HG03342 (cell line): ENCODE measurements around the gene MCF2L.
"Not testable (repeated sequence)": the region's sequence is repeated elsewhere in the genome, so short reads cannot be mapped to it uniquely, and the experiment has no call there.

Experiments
- ATAC-seq: cut with Tn5 transposase; IDR thresholded peaks from one replicate; pipeline ENCODE4 v1.9.1; 2021; ENCODE audit warnings: mild to moderate bottlenecking, moderate library complexity; ENCODE audit not compliant: unreplicated experiment

MCF2L gene

DNA sequence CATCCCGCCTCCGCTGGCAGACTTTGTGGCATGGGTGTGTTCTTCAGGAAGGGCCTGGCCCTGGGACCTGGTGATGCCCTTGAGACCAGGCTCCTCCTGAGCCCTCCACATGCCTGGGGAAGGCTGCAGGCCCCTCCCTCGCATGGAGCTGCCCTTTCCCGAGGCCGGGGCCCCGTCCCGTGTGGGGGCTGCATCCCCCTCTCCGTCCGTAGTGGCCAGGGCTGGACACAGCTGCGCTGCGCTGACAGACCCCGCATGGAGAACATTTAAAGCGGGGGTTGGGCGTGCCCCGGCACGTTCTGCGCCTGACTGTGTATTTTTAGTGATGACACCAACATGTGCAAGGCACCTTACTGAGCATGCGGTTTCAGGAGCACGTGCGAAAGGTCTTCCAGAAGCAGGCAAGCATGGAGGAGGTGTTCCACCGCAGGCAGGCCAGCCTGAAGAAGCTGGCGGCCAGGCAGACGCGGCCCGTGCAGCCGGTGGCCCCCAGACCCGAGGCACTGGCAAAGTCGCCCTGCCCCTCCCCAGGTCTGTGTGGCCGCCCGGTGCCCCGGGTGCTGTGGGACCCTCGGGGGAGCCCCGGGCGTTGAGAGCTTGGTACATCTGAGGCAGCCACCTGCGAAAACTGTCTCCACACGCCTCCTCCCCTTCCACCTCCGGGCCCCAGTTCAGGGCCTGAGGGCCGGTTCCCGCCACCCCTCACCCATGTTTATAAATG lies 107.8 kb downstream of the MCF2L start:
- ATAC-seq: no peak

DNA sequence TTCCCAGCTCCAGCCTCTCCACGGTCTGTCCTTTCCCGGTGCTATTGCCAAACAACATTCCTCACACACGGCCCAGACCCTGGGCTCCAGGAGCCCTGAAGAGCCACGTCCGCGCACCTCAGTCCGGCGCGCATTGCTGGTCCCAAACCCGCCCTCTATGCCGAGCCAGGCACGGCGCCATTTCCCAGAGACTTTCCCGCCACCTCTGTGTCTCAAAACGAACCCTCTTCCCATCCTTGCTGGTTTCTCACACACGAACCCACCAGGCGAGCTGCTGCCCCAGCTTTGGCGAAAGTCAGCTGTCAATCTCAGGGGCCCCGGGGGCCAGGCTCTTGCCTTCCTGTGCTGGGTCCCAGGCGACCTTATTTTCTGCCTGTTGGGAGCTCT lies 108.5 kb downstream of the MCF2L start:
- no peak for ATAC-seq

DNA sequence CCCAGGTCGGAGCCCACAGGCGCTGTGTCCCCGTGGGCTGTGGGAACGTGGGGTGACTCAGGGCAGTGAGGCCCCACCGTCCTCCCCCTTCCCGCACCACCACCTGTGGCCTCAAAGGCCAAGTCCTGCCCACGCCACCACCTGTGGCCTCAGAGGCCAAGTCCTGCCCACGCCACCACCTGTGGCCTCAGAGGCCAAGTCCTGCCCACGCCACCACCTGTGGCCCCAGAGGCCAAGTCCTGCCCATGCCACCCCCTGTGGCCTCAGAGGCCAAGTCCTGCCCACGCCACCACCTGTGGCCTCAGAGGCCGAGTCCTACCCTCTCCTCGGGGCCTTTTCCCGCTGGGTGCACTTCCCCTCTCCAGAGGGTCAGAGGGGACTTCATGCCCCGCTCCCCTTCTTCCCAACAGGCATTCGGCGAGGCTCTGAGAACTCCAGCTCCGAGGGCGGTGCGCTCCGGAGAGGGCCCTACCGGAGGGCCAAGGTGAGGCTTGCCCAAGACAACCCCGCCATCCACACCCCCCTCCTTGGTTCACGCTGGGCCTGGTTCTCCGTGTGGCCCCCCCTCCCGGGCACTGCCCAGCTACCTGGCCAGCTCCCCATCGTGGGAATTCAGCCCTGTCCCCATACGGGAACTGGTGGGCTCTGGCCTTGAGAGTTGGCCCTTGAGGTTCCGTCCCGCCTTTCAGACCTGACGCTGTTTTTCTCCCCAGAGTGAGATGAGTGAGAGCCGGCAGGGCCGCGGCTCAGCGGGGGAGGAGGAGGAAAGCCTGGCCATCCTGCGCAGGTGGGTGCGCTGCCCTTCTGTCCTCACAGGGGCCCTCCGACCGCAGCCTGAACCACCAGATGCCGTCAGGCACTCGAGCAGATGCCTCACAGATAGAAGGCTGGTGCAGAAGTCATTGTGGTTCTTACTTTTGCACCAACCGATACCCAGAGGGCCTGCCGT lies 109.2 kb downstream of the MCF2L start:
- ATAC-seq: no peak

DNA sequence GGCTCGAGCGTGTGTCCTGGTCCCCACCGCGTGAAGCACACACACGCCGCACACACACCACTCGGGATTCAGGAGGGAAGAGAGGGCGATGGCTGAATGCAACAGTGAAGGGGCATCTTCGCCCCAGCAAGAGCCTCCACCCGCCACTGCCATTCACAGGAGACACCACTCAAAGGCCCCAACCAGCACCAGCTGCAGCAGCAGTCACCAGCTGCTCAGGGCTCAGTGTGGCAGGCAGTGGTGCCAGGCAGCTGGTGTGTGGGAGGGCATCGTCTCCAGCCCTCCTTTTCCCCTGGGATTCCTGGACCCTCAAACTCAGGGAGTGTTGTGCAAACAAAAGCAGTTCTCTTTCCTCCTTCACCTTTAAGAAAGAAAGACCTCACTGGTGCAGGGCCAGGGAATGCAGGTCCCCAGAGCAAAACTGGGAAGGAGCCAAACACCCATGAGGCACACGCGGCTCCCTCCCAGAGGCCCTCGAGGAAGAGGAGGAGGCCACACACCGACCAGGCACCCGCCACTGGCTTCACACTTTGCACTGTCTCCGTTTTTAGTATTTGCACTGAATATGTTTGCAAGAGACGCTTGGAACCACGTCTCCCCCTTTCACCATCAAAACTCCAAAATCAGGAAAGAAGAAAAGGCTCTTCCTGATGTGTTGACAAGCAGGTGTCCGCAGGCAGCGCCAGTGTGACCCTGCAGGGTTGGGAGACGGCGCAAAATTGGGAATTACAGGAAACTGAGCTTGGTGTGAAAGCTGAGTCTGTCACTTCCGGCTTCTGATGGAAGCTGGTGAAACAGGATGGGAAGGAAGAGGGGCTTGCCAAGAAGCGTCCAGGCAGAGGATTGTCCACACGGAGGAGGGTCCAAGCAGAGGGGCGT lies 110.1 kb downstream of the MCF2L start:
- ATAC-seq: no peak

DNA sequence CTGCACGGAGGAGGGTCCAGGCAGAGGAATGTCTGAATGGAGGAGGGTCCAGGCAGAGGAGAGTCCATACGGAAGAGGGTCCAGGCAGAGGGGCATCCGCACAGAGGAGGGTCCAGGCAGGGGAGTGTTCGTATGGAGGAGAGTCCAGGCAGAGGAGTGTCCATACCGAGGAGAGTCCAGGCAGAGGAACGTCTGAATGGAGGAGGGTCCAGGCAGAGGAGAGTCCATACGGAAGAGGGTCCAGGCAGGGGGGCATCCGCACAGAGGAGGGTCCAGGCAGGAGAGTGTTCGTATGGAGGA lies 110.7 kb downstream of the MCF2L start:
- not testable (repeated sequence) for ATAC-seq

DNA sequence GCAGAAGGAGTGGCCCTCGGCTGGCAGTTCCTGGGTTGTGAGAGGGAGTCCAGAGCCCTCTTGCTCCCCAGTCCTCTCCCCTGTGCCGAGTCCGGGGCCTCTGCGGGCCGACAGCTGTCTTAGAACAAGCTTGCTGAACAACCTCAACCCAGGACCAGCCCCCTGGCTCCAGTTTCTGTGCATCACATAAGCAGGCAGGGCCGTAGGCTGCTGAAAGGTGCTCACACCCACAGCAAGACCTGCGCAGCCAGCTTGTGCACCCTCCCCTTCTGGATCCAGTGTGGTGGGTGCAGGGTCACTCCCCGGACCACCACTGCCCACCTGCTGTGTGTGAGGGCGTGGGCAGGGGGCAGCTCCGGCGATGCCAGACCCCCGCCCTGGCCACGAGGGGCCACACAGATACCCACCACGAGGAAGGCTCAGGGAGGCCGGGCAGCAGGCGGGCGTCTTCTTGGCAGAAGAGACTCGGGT lies 111.4 kb downstream of the MCF2L start:
- no peak for ATAC-seq

DNA sequence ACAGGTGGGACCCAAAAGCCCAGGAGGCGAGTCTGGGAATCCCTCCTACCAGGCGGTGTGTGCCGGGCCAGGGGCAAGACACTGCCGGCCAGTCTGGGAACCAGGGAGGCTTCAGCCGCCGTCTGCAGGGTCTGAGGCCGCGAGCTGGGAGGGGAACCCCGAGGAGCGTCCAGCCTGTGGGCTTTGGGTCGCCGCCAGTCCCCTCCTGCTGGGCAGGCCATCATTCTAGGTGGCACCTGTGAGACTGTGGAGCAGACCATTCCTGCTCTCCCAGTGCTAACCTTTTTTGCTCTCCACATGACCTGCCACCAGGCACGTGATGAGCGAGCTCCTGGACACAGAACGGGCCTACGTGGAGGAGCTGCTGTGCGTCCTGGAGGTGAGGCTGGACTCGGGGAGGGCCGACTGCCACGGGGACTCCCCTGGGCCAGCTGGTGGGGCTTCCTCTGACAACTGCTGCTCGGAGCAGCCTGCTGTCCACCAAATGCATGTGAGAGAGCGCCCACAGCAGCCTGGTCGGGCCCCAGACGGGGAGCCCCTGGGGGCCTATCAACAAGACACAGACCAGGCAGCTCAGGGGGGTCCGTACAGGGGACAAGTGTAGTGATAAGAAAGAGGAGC lies 112.0 kb downstream of the MCF2L start:
- no peak for ATAC-seq

DNA sequence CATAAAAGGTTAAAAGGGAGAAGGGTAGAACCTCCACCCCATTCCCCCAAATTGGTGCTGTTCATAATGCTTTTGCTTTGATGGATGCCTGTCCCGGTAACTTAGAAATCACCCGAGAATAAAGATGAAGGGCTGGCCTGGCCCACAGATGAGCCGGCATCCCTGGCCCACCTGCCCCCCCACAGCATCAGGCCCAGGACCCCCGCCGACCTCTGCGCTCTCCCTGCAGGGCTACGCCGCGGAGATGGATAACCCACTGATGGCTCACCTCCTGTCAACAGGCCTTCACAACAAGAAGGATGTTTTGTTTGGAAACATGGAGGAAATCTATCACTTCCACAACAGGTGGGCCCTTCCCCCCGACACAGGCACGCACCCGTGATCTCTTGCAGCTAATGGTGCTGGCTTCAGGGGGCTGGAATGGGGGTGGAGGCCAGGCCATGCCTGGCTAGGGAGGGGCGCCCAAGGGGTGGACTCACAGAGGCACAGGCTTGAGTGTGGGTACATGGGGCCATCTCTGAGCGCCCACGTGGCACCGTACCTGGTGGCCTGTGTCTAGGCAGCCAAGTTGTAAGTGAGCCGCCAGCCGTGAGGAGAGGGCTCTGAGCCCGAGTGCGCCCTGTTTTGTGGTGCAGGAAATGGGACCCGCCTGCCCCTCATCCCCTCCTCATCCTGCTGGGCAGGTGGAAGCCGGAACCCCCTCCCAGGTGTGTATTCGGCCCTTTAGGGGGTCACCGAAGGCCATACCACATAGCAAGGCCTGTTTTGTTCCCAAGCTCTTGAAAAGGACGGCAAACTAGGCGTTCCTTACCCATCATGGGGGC lies 113.4 kb downstream of the MCF2L start:
- ATAC-seq: no peak

DNA sequence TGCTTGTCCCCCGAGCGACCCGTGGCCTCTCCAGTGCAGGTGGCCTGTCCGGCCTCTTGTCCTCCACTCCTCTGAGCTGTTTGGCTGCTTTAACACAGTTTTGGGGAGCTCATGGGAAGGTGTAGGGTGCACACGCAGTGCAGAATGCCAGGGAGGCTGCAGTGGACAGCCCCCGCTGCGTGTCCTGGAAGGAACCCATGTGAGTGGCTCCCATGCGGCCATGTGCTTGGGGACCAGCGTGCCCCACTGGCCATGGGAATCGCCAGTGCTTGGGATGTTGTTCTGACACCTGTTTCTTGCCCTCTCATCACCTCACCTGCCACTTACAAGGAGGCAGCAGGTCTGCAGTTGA lies 114.0 kb downstream of the MCF2L start:
- no peak for ATAC-seq

DNA sequence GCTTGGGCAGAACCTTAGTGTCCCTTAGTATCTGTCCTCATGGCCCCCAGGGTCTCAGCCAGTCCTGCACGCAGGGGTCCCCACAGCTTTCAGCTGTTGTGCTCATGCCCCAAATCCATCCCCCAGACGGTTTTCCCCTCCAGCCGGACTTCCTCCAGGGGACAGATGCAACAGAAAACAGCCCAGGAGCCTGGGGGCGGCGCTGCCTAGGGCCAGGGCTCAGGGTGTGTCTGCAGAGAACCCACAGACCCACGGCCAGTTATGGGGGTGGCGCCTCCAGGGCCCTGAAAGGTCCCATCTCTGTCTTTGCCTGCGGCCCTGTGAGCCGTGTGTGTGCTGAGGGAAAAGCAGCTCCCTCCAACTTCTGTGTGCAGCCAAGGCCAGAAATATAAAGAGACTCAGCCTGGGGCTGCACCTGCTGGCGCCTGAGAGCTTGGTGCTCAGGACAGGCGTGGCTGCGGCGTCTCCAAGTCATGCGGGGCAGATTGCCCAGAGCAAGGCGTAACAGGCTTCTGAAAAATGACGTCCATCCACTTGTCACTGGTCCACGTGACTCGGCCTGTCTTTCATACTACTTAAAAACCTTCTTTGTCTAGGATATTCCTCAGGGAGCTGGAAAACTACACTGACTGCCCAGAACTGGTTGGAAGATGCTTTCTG lies 114.5 kb downstream of the MCF2L start:
- ATAC-seq: no peak

DNA sequence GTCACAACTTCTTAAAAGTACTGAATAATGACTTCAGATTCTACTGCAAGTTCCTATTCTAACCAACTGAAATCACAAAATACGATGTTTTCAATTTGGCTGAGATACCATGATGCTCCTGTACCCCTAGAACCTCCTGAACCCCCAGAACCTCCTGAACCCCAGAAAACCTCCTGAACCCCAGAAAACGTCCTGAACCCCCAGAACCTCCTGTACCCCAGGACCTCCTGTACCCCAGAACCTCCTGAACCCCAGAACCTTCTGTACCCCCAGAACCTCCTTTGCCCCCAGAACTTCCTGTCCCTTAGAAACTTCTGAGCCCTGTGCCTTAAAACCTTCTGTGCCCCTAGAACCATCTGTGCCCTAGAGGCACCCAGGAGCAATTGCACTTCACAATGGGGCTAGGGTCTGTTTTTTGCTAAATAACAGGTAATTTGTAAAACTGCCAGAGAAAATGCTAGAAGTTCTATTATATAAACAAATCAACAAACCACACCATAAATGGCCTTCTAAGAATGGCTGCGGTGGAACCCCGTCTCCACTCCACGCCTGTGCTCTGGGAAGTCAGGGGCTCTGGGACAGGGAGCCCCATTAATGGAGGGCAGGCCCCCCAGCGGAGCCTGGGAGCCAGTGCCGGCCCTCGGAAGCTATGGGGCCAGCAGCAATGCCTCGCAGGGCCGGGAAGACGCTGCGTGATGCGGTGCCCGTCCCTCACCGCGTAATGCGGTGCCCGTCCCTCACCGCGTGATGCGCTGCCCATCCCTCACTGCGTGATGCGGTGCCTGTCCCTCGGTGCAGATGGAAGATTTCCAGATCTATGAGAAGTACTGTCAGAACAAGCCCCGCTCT lies 115.3 kb downstream of the MCF2L start:
- ATAC-seq: no peak

DNA sequence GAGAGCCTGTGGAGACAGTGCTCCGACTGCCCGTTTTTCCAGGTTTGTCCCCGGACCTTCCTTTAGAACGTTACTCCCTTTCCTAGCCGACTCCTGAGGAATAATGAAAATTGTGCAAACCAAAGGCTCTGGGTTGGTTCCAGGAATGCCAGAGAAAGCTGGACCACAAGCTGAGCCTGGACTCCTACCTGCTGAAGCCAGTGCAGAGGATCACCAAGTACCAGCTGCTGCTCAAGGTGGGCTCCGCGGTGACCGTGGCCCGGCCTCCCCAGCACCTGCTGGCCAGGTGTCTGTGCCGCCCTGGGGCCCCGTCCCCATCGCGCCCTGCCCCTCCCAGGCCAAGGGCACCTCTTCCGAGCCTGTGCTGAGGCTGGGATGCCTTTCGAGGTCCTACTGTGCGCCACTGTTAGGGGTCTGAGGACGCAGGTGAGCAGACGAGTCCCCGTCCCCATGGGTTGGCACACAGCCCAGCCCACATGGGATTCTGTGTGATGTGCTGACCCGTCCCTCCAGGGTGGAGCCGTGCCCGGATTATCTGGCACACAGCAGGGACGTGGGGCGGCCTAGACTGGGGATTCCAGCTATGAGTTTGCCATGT lies 116.0 kb downstream of the MCF2L start:
- ATAC-seq: no peak

DNA sequence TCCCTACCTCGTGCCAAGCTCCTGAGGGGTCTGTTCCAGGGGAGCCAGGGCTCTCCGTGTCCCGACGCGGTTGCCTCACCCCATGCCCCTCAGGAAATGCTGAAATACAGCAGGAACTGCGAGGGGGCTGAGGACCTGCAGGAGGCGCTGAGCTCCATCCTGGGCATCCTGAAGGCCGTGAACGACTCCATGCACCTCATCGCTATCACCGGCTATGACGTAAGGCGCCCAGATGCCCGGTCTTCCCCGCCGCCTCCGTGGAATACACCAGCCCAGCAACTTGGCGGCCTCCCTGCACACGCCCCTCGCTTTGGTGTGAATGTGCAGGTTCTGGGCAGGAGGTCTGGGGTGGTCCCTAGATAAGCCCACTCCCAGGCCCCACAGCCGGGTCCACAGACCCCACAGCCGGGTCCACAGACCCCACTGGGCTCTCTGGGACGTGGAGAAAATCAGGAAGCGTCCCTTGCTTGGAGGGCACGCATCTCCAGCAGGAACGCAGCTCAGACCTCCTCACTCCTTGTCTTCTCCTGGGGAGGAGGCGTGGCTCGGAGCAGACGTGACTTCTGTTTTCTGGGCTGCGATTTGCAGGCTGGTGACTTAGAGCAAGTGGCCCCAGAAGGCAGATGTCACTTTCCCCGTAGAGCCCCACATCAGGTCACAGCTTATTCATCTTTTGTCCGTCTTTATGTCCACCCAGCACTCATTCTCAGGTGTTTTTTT lies 117.2 kb downstream of the MCF2L start:
- ATAC-seq: no peak

DNA sequence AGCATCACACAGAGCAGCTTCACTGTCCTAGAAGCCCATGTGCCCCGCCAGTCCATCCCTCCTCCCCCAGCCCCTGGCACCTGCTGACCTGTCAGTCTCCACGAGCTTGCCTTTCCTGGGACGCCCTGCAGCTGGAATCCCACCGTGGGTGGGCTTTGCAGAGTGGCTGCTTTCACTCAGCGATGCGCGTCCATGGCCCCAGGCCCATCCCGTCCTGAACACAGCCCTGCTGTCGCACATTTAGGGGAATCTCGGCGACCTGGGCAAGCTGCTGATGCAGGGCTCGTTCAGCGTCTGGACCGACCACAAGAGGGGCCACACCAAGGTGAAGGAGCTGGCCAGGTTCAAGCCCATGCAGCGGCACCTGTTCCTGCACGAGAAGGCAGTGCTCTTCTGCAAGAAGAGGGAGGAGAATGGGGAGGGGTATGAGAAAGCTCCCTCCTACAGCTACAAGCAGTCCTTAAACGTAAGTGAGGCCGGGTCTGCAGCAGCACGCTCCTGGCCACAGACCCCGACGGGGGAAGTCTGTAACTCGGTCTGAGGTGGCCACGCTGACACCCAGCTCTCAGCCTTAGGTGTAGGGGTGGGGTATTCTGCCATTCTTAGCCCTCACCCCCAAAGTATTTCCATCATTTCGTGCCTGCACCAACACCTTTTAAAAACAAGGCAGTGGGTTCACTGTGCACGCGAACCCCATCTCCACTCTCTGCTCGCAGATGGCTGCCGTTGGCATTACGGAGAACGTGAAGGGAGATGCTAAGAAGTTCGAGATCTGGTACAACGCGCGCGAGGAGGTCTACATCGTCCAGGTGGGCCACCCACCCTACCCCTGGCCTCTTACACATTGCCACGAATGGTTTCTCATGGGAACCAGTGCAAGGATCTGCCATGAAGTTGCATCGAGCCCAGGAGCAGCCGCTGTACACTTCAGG lies 118.2 kb downstream of the MCF2L start:
- no peak for ATAC-seq

DNA sequence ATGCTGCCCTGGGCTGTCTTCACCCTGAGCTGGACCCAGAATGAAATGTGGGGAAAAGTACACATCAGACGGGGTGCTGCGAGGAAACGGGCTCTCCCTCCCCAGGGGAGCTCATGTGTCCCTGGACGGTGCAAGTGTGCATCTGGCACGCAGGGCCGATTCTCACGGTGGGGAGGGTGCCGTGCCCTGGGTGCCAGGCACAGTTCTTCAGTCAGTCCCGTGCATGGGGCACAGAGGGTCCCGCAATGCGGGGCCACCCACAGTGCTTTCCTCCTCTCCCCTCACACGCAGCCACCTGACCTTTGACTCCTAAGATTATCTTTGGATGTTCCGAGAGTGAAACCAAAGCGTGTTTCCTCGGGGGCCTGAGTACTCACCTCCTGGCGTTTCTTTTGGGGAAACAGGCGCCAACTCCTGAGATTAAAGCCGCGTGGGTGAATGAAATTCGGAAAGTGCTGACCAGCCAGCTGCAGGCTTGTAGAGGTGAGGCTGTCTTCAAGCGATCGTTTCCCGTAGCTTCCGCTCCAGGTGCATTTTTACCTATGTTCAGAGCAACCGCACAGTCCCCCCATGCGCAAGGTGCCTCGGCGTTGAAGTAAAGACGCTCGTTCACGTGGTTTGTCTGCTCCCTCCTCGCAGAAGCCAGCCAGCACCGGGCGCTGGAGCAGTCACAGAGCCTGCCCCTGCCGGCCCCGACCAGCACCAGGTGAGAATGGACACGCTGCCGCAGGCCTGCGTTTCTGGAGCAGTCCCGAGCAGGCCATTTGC lies 119.1 kb downstream of the MCF2L start:
- no peak for ATAC-seq

DNA sequence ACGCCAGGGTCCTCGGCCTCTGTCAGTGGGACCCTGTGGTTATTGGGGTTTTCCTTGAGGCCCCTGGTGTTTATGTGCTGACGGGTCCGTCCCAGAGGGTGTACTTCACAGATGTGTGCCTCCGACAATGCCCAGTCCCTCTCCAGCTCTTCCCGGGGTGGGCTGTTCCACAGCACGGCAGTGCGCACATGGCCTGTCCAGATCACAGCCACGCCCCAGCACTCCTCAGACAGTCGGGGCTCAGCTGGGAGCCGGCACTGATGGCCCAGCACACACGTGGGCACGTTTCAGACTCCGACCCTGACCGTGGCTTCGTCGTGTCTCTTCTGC lies 119.6 kb downstream of the MCF2L start:
- no peak for ATAC-seq
